Omental fat pad (tissue), 4 donors: ENCODE data around the gene TPPP. TPM values are rescaled to one million over a fixed set of nuclear protein-coding genes. Genes with fewer than 3 reads are reported as not detected.
"Not testable (repeated sequence)": the region's sequence is repeated elsewhere in the genome, so short reads cannot be mapped to it uniquely, and the experiment has no call there.

Experiments
- ATAC-seq: fragments of 150-250 bp; one replicate; pipeline ENCODE4 v1.9.1; 2016; ENCODE audit warnings: mild to moderate bottlenecking, moderate library complexity; ENCODE audit not compliant: low FRiP score
- DNase-seq: peaks from one replicate; pipeline ENCODE4 v3.0.0-alpha.2; 2019; ENCODE audit warnings: low spot score
- total RNA-seq, 4 donors: library from RNA; depleted of rRNA; stranded (reverse); fragments of >200 nt; gene quantifications; one replicate each; pipeline ENCODE4 v1.1.0, GENCODE V29; 2016
- TF ChIP-seq, protein P1 (sequence below), 3 donors: fragments of 450-650 bp; IDR thresholded peaks; one replicate each; pipeline ENCODE4 v1.5.1; 2016 to 2017; ENCODE audit warnings: antibody characterized with exemption in 3 of 3, mild to moderate bottlenecking in 3 of 3, moderate library complexity in 2 of 3

The TPPP gene
- total RNA-seq, 4 donors from 2014 or later: 3.9 to 7.8 (median 5.5) TPM

DNA sequence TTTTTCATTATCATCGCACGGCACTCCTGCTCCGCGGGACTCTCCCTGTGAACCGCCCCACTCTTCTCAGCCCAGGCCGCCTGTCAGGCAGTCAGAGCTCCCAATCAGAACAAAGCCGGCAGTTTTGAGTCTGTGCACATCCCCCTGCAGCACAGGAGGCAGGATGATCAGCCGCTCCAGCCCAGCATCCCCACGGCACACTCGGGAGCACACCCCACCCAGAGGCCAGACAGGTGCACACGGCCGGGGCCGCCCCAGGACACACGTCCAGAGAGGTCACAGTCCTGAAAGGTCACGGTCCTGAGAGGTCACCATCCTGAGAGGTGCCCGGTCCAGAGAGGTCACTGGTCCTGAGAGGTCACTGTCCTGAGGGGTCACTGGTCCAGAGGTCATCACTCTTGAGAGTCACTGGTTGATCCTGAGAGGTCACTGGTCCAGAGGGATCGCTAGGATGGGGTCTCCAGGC, 8.4 kb downstream of the TPPP start:
- ATAC-seq (no peak), DNase-seq (peak; percentile 2)
- TF ChIP-seq, protein P1, sequence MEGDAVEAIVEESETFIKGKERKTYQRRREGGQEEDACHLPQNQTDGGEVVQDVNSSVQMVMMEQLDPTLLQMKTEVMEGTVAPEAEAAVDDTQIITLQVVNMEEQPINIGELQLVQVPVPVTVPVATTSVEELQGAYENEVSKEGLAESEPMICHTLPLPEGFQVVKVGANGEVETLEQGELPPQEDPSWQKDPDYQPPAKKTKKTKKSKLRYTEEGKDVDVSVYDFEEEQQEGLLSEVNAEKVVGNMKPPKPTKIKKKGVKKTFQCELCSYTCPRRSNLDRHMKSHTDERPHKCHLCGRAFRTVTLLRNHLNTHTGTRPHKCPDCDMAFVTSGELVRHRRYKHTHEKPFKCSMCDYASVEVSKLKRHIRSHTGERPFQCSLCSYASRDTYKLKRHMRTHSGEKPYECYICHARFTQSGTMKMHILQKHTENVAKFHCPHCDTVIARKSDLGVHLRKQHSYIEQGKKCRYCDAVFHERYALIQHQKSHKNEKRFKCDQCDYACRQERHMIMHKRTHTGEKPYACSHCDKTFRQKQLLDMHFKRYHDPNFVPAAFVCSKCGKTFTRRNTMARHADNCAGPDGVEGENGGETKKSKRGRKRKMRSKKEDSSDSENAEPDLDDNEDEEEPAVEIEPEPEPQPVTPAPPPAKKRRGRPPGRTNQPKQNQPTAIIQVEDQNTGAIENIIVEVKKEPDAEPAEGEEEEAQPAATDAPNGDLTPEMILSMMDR (IDR thresholded peaks at IDR 0.05): no peak

DNA sequence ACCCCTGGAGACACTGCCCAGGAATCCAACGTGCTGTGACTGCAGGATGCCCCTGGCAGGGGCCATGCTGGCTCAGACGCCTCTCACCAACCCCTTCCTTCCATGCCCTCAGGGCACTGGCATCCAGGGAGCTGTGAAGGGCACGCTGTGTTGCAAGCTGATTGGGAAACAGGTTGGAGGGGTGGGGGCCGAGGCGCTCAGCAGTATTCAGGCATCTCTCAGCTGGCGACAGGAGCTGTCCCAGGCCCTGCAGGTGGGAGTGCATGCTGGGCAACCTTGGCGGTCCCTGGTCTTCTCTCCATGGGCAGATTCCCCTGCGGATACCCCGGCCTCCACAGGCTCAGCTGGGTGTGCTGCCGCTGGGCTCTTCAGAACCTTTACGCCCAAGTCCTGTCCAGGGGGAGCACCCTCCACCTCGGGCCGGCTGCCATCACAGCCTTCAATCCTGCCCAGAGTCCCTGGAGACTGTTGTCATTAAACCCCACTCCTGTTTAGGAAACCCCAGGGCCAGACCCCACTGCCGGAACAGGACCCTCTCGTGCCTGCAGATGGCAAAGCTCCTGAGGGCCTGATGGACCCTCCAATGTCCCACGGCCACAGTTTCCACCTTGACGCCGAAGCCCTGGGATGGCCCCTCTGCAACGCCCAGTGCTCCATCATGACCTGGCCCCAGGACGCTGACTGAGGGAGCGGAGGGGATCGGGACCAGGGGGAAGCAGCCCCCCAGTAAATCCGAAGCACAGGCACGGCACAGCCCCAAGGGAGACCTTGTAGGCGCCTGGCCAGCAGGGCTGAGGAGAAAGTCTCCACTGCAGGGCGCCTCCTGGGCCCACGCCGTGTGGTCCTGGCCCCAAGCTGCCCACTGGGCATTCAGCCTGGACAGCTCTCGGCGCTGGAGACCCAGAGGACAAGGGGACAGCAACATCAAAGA, 9.3 kb downstream of the TPPP start:
- peak; percentile 20 for DNase-seq
- TF ChIP-seq, protein P1 (IDR thresholded peaks at IDR 0.05): no peak
- no peak for ATAC-seq

DNA sequence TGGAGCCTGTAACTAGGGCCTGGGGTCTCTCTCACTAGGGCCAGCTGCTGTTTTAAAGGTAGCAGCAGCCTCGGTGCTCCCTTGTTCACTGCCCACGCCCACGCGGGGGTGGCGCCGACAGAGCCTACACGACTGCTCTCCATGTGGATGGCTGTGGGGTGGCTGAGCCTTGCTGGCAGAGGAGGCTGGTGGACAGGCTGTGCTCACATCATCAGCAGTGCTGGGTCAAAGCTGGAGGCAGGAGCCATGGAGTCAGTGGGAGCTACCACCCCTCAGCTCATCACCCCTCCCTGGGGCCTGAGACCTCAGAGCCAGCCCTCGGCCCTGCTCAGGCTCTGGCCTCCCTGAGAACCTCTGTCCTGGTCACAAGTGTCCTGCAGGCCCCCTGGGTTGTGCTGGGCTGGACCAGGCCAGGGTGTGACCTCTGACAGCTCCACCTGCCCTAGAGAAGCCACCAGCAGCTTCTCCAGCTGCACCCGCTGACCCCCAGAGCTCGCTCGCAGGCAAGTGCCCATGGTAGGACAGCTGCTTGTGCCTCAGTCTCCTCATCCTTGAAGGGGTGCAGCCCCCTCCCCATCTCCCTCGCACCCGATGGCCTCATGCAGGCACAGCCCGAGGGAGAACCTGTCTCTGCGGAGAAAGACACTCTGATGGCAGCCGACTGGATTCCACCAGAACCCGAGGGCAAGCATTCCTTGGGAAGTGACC, 10.3 kb downstream of the TPPP start:
- DNase-seq: peak; percentile 10
- ATAC-seq: not testable (repeated sequence)

DNA sequence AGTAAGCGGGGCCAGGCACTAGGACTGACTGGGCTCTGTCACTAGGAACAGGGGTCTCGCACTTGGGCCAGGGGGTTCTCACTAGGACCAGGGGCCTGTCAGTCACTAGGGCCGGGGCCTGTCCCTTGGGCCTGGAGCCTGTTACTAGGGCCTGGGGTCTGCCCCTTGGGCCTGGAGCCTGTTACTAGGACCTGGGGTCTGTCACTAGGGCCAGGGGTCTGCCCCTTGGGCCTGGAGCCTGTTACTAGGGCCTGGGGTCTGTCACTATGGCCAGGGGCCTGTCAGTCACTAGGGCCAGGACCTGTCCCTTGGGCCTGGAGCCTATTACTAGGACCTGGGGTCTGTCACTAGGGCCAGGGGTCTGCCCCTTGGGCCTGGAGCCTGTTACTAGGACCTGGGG, 10.9 kb downstream of the TPPP start:
- peak; percentile 18 for DNase-seq
- ATAC-seq: not testable (repeated sequence)

DNA sequence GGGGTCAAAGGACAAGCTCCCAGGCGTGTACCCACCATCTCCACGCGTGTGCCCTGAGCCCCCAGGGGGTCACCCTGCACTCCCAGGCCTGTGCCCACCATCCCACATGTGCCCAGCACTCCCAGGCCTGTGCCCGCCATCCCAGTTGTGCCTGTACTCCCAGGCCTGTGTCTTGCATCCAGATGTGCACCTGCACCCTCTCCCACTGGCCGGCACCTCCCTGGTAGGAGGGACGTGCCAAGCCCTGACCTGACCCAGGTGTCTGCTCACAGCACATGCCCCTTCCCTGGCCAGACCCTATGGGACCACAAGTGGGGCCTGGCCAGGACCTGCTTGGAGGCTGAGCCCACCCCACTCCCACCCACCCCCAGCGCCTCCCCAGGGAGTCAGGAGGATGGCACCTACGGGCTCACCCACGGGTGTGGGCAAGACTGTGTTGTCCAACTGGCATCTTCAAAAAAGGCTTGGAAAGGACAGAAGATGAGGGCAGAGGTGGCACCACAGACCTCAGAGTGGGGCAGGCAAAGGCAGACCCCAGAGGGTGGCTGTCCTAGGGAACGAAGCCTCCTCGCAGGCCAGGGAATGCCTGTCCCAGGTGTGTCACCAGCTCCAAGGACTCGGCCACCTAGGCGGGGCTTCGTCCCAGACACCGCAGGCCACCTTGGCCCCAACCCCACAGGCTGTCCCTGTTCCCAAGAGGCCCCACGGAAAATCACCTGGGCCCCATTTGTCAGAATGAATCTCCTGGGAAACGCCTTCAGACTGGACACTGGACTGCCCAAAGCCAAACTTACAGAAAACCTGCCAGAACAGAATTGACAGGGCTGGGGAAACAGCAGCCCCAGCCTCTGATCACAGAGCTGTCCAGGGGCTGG, 11.6 kb downstream of the TPPP start:
- peak; percentile 10 for DNase-seq
- not testable (repeated sequence) for ATAC-seq

DNA sequence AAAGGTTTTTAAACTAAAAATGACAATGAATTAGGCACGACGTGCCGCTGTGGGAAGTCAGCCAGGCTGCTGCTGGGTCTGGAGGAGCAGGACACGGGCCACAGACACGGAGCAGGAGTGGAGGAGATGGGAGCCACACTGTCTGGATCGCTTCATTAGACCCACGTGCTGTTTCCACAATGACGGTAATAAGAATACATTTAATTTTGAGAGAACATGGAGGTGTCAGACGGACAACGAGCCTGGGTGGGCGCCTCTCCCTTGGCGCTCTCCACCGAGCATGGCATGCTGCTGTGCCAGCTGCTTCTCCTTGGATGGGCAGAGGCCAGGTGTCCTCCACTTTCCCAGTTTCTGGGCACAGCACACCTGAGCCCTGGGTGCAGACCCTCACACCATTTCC, 12.3 kb downstream of the TPPP start:
- not testable (repeated sequence) for DNase-seq

DNA sequence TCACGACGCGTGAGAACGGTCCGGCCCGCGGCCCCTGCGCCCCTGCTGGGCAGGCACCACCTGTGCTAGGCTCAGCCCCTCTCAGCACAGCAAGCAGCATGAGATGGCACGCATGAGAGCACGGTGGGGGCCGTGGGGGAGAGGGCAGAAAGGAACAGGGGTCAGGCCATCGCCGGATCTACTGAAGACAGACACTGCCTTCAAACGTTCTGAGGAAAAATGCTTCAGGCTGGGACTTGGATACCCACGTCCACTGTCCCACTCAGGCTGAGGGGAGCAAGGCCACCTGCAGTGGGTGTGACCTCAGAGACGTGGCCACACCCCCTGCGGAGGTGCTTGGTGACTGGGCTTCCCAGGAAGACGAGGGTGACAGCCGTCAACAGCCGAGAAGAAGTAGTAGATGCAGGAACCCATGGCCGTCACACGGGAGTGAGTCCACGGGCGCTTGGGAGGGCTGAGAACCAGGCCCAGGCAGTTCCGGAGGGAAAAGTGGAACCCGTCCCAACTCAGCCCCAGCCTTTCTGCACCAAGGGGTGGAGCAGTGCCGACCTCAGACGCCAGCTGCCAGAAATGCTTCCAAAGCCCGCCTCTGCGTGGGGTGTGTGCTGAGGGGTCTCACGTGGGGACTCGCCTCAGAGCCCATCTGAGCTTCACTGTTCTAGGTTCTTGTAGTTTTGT, 12.9 kb downstream of the TPPP start:
- not testable (repeated sequence) for DNase-seq, ATAC-seq

More for the DNA sequence above, 12.3 kb downstream of the TPPP start:
- ATAC-seq: not testable (repeated sequence)

DNA sequence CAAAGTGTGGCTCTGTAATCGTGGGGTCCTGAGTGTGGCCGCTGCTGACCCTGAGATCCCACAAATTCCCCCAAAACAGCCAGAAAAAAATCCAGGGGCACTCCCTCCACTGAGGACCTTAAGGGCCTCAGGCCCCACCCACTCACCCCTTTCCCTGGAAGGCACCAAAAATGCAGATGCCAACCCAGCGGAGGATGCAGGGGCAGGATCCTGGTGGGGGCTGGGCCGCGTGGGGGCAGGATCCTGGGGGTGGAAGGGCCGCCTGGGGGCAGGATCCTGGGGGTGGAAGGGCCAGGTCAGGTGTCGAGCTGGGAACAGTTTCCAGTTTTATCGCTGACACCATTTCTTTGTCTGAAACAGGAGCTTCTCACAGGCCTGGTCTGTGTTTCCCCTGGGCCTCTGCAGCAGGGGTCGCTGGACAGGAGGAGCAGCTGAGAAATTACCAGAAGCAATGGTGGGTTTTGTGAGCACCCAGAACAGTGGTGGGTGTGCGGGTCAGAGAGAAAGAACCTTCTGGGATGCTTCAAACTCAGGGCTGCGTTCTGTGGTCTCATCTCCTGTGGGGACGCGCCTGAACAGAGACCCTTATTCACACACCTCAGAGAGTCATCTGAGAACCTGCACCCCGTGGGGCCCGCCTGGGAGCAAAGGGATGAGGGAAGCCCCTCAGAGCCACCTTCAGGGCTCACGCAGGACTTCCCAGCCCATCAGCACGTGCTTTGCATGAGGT, 13.8 kb downstream of the TPPP start:
- peak; percentile 19 for DNase-seq
- ATAC-seq: not testable (repeated sequence)

DNA sequence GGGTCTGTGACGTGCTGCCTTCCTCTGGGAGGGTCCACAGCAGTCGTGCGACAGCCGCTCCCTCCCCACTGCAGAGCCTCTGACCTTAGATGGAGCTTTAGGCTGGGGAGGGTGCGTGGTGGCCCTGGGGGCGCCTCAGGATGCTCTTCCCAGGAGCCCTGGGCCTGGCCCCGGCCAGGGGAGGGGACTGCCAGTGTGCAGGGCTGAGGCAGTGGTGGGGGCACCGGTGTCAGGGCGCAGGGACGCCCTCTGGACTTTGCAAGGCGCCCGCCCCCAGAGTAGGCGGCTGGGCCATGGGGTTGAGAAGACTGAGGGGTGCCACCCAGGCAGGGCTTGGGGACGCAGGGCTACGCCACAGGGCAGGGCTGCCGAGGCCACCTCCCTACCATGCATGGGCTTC, 14.6 kb downstream of the TPPP start:
- DNase-seq: not testable (repeated sequence)

More for the DNA sequence above, 14.6 kb downstream of the TPPP start:
- not testable (repeated sequence) for ATAC-seq
